H1 (cell line): Measurements from ENCODE around the gene IL2. TPM values are rescaled to one million over a fixed set of nuclear protein-coding genes. Genes with fewer than 3 reads are reported as not detected.

Source experiments
- CTCF ChIA-PET: fragments of 300-600 bp; sonication (Branson Sonifier 250); formaldehyde crosslinking; loops from one replicate; lab custom pipeline; 2021; ENCODE audit not compliant: partially characterized antibody; lab: Charles Lee
- POLR2A ChIA-PET: fragments of 300-600 bp; sonication (Branson Sonifier 250); formaldehyde crosslinking; loops from one replicate; lab custom pipeline; 2021; ENCODE audit warnings: inconsistent platforms; ENCODE audit not compliant: partially characterized antibody; lab: Charles Lee
- DNase-seq, 2 experiments: peaks; one replicate each; pipeline versions ENCODE4 v3.0.0 to v3.0.0-alpha.2; 2010 to 2022; ENCODE audit warnings: low spot score in 2 of 2, low read depth in 1 of 2, mixed read lengths in 1 of 2
- FAIRE-seq: peaks from 2 replicates; lab custom pipeline; 2011; peaks lifted over from hg19 to GRCh38; lab: Jason Lieb, UNC
- H2AFZ ChIP-seq: 2 replicates; pipeline ENCODE4 v1.8.1; 2012; ENCODE audit warnings: low read length, inconsistent platforms
- H2AK5ac ChIP-seq: 2 replicates; pipeline ENCODE4 v1.6.1; 2013; ENCODE audit warnings: low read depth, low read length
- H2BK120ac ChIP-seq: replicated peaks from 2 replicates; pipeline ENCODE3; 2013; ENCODE audit warnings: low read depth, low read length, inconsistent platforms
- H2BK12ac ChIP-seq: 2 replicates; pipeline ENCODE4 v1.6.1; 2013; ENCODE audit warnings: low read depth, low read length
- H2BK15ac ChIP-seq: 2 replicates; pipeline ENCODE4 v1.6.1; 2013; ENCODE audit warnings: low read length
- H2BK20ac ChIP-seq: 2 replicates; pipeline ENCODE4 v1.6.1; 2013; ENCODE audit warnings: low read length
- H2BK5ac ChIP-seq: 2 replicates; pipeline ENCODE4 v1.6.1; 2013; ENCODE audit warnings: low read depth, low read length
- H3K14ac ChIP-seq: 2 replicates; pipeline ENCODE4 v1.6.1; 2013; ENCODE audit warnings: inconsistent platforms; ENCODE audit not compliant: insufficient read length
- H3K18ac ChIP-seq: 2 replicates; pipeline ENCODE4 v1.6.1; 2013; ENCODE audit warnings: low read length; ENCODE audit errors: extremely low read depth
- H3K23ac ChIP-seq: 2 replicates; pipeline ENCODE4 v1.6.1; 2013; ENCODE audit warnings: inconsistent platforms; ENCODE audit not compliant: insufficient read length
- H3K23me2 ChIP-seq: 2 replicates; pipeline ENCODE4 v1.6.1; 2013; ENCODE audit warnings: low read depth, low read length
- H3K27ac ChIP-seq: 2 replicates; pipeline ENCODE4 v1.6.1; 2011; ENCODE audit warnings: low read depth, low read length, inconsistent platforms
- H3K27me3 ChIP-seq, 4 experiments: replicated peaks in 1 of 4; 1 replicate in 1 of 4; 2 replicates in 3 of 4; pipeline versions ENCODE4 v1.6.1 to v1.8.1; 2011 to 2013; ENCODE audit warnings: low read length in 3 of 4, mild to moderate bottlenecking in 3 of 4, inconsistent platforms in 2 of 4, mixed read lengths in 2 of 4, moderate library complexity in 1 of 4; ENCODE audit not compliant: control insufficient read depth in 3 of 4, insufficient read depth in 3 of 4; ENCODE audit errors: extremely low read depth in 1 of 4
- H3K36me3 ChIP-seq, 4 experiments: 2 replicates each; pipeline versions ENCODE4 v1.6.1 to v1.8.1; 2011 to 2013; ENCODE audit warnings: mild to moderate bottlenecking in 4 of 4, low read length in 3 of 4, moderate library complexity in 2 of 4, control low read depth in 1 of 4, inconsistent platforms in 1 of 4; ENCODE audit not compliant: insufficient read depth in 4 of 4, control insufficient read depth in 2 of 4
- H3K4ac ChIP-seq: replicated peaks from 2 replicates; pipeline ENCODE3; 2013; ENCODE audit warnings: low read length, low read depth, mixed read lengths, inconsistent platforms; ENCODE audit not compliant: insufficient read length
- H3K4me1 ChIP-seq, 4 experiments: replicated peaks in 1 of 4; 1 replicate in 1 of 4; 2 replicates in 3 of 4; pipeline versions ENCODE4 v1.6.1 to v1.8.1; 2011 to 2013; ENCODE audit warnings: low read length in 3 of 4, inconsistent platforms in 2 of 4, mixed read lengths in 1 of 4; ENCODE audit not compliant: insufficient read depth in 4 of 4, control insufficient read depth in 3 of 4
- H3K4me2 ChIP-seq, 2 experiments: 2 replicates each; pipeline versions ENCODE4 v1.6.1 to v1.8.1; 2011 to 2013; ENCODE audit warnings: low read depth in 2 of 2, low read length in 2 of 2, control low read depth in 1 of 2, inconsistent platforms in 1 of 2, mild to moderate bottlenecking in 1 of 2; ENCODE audit not compliant: insufficient read depth in 1 of 2
- H3K4me3 ChIP-seq, 4 experiments: fragments of 200-600, 300-600 bp in 1 of 4; sonication (generic), shearing (Covaris generic), sonication (Bioruptor Twin) in 1 of 4; 2 replicates each; pipeline versions ENCODE4 v1.5.1 to v1.8.1; 2011 to 2016; ENCODE audit warnings: low read length in 4 of 4, low read depth in 3 of 4, control low read depth in 2 of 4, inconsistent platforms in 2 of 4, mild to moderate bottlenecking in 2 of 4, mixed read lengths in 1 of 4, moderate library complexity in 1 of 4; ENCODE audit not compliant: insufficient read depth in 2 of 4; ENCODE audit errors: extremely low read depth in 1 of 4
- H3K56ac ChIP-seq: replicated peaks from 2 replicates; pipeline ENCODE3; 2013; ENCODE audit warnings: low read depth, mild to moderate bottlenecking, mixed read lengths, low read length, inconsistent platforms; ENCODE audit not compliant: insufficient read length
- H3K79me1 ChIP-seq: 2 replicates; pipeline ENCODE4 v1.6.1; 2013; ENCODE audit warnings: low read depth, low read length, control low read depth
- H3K79me2 ChIP-seq, 2 experiments: 2 replicates each; pipeline versions ENCODE4 v1.6.1 to v1.8.1; 2012 to 2013; ENCODE audit warnings: low read length in 2 of 2, mild to moderate bottlenecking in 2 of 2, inconsistent platforms in 1 of 2; ENCODE audit not compliant: insufficient read depth in 2 of 2, control insufficient read depth in 1 of 2
- H3K9ac ChIP-seq, 4 experiments: replicated peaks in 1 of 4; 1 replicate in 1 of 4; 2 replicates in 3 of 4; pipeline versions ENCODE4 v1.6.1 to v1.8.1; 2011 to 2013; ENCODE audit warnings: low read depth in 3 of 4, low read length in 3 of 4, control low read depth in 2 of 4, mild to moderate bottlenecking in 2 of 4, moderate library complexity in 2 of 4, inconsistent platforms in 1 of 4; ENCODE audit errors: extremely low read depth in 1 of 4
- H3K9me3 ChIP-seq, 2 experiments: 2 replicates each; pipeline versions ENCODE4 v1.6.1 to v1.8.1; 2012 to 2013; ENCODE audit warnings: mild to moderate bottlenecking in 2 of 2, moderate library complexity in 2 of 2, control low read depth in 1 of 2, inconsistent platforms in 1 of 2, low read depth in 1 of 2, low read length in 1 of 2, mixed read lengths in 1 of 2; ENCODE audit not compliant: insufficient read depth in 2 of 2
- H4K20me1 ChIP-seq, 2 experiments: replicated peaks in 1 of 2; 2 replicates each; pipeline versions ENCODE3 to v1.8.1; 2011 to 2013; ENCODE audit warnings: inconsistent platforms in 2 of 2, low read length in 2 of 2, mild to moderate bottlenecking in 1 of 2; ENCODE audit not compliant: insufficient read depth in 2 of 2, control insufficient read depth in 1 of 2
- H4K5ac ChIP-seq: 2 replicates; pipeline ENCODE4 v1.6.1; 2013; ENCODE audit warnings: low read length, low read depth, mixed read lengths, inconsistent platforms; ENCODE audit not compliant: insufficient read length
- H4K8ac ChIP-seq: 2 replicates; pipeline ENCODE4 v1.8.0; 2013; ENCODE audit warnings: mild to moderate bottlenecking, moderate library complexity, low read length, inconsistent platforms; ENCODE audit not compliant: insufficient read depth; ENCODE audit errors: extremely low read depth
- H4K91ac ChIP-seq: replicated peaks from 2 replicates; pipeline ENCODE3; 2013; ENCODE audit warnings: low read length, mixed read lengths, inconsistent platforms; ENCODE audit not compliant: insufficient read length
- BRCA1 ChIP-seq: IDR thresholded peaks from 2 replicates; pipeline ENCODE4 v1.6.1; 2012; ENCODE audit warnings: low read depth, low read length, improper control_type of control experiment
- CBX5 ChIP-seq: fragments of 300-800, 300-1000 bp; sonication (generic); IDR thresholded peaks from 2 replicates; pipeline ENCODE4 v1.7.1; 2016; ENCODE audit warnings: antibody characterized with exemption, low read length, low read depth
- GABPA ChIP-seq: IDR thresholded peaks from 2 replicates; pipeline ENCODE4 v1.6.1; 2011; ENCODE audit warnings: mild to moderate bottlenecking, low read length, moderate library complexity, borderline replicate concordance; ENCODE audit not compliant: insufficient read depth
- JUN ChIP-seq: IDR thresholded peaks from 2 replicates; pipeline ENCODE4 v1.6.1; 2011; ENCODE audit warnings: low read depth, mild to moderate bottlenecking, improper control_type of control experiment, low read length
- JUND ChIP-seq: IDR thresholded peaks from 2 replicates; pipeline ENCODE4 v1.6.1; 2011; ENCODE audit warnings: mild to moderate bottlenecking, improper control_type of control experiment, low read length
- MAX ChIP-seq: IDR thresholded peaks from 2 replicates; pipeline ENCODE4 v1.6.1; 2012; ENCODE audit warnings: inconsistent platforms
- PHF8 ChIP-seq: fragments of 200-600 bp; sonication (generic); conservative IDR thresholded peaks from 2 replicates; pipeline ENCODE4 v1.7.1; 2012; ENCODE audit warnings: low read depth, mild to moderate bottlenecking, inconsistent platforms, low read length, moderate library complexity
- POLR2AphosphoS5 ChIP-seq: IDR thresholded peaks from 2 replicates; pipeline ENCODE4 v1.6.1; 2011; ENCODE audit warnings: low read depth, low read length
- RFX5 ChIP-seq: IDR thresholded peaks from 2 replicates; pipeline ENCODE4 v1.6.1; 2011; ENCODE audit warnings: low read depth, low read length, improper control_type of control experiment, borderline replicate concordance
- WGBS, 2 experiments: shearing (Covaris generic) in 1 of 2; methylation state at CpG; one replicate each; pipeline versions ENCODE4 v1.1.6 to v1.1.7; 2013 to 2015; ENCODE audit warnings: low lambda C conversion rate in 2 of 2, mixed read lengths in 2 of 2, inconsistent platforms in 1 of 2, low coverage in 1 of 2, missing lambda C conversion rate in 1 of 2; ENCODE audit not compliant: insufficient replicate concordance in 2 of 2, insufficient coverage in 1 of 2, insufficient read length in 1 of 2; ENCODE audit errors: extremely low coverage in 1 of 2, missing lambda C conversion rate in 1 of 2; 5-methylcytosine and 5-hydroxymethylcytosine counted together
- polyA plus RNA-seq, 7 experiments: library from polyadenylated mRNA; depleted of rRNA in 3 of 7; stranded (reverse) in 5 of 7; unstranded in 2 of 7; fragments of >200 nt in 5 of 7; fragments of 200-250 nt in 2 of 7; gene quantifications; 1 replicate in 5 of 7; 2 replicates in 1 of 7; 4 replicates in 1 of 7; pipeline versions ENCODE4 v1.2.1 to v1.2.3, GENCODE V29; 2011 to 2013; ENCODE audit warnings: missing spikeins in 2 of 7, mixed read lengths in 2 of 7
- total RNA-seq: library from RNA; stranded (reverse); fragmentation: NEBNext Ultra II Directional; extraction: Animal tissue kit (Norgen Biotek cat#: 25700); gene quantifications from 2 replicates; pipeline ENCODE4 v1.2.1, GENCODE V29; 2021
- TF ChIP-seq, protein P1 (sequence below): IDR thresholded peaks from 2 replicates; pipeline ENCODE4 v1.6.1; 2012; ENCODE audit warnings: low read length, inconsistent platforms
- TF ChIP-seq, protein P2 (sequence below): IDR thresholded peaks from 2 replicates; pipeline ENCODE4 v1.6.1; 2011; ENCODE audit warnings: low read depth, mild to moderate bottlenecking, low read length; ENCODE audit not compliant: insufficient read depth

The IL2 gene
- total and polyA plus RNA-seq, 2 of the 8 experiments (the other 6 are each of a cell fraction or from before 2014, with no cell fraction given), result not detected

DNA sequence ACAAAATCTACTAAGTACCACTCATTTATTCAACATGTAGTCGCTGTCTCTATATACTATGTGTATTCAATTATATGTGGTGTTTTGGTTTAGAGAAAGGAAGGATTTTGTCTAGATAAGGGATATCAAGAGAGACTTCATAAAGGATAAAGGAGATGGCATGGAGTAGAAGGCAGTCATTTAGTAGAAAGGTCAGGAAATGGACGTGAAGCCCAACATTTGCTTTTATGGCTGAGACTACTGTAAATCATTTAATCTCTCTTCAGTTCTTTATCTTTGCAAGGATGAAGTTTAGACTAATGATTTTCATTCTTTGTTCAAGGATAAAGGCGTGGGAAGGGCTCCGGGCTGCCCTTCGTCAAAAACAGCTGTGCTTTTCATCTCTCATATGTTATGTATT is 25.2 kb downstream of the IL2 start:
- Histone ChIP-seq H3K4me2 (no peak overlapping the region), H3K79me1 (no peaks in the 10 kb centered on the region), H3K18ac (no peak overlapping the region), H4K5ac (no peak overlapping the region), H2AK5ac (no peak overlapping the region), H3K4ac (no peak overlapping the region), H3K14ac (no peak overlapping the region), H2BK120ac (no peak overlapping the region), H3K27me3 (no peaks in the 10 kb centered on the region), H4K8ac (no peak overlapping the region), H2BK15ac (no peak overlapping the region), H4K91ac (no peak overlapping the region), H3K23me2 (no peaks in the 10 kb centered on the region), H3K9ac (no peak overlapping the region), H2BK12ac (no peak overlapping the region), H3K9me3 (no peaks in the 10 kb centered on the region), H2AFZ (no peak overlapping the region), H3K36me3 (no peaks in the 10 kb centered on the region), H2BK20ac (no peak overlapping the region), H3K79me2 (no peaks in the 10 kb centered on the region), H4K20me1 (no peaks in the 10 kb centered on the region), H3K27ac (no peak overlapping the region), H3K4me1 (no peaks in the 10 kb centered on the region), H2BK5ac (no peak overlapping the region), H3K4me3 (no peak overlapping the region), H3K23ac (no peak overlapping the region), H3K56ac (no peak overlapping the region)
- DNase-seq (no peak), FAIRE-seq (no peak)
- ChIA-PET CTCF (no interaction called here), POLR2A (no interaction called here)
- WGBS, 2 experiments, result 86% methylated on average over 5 of the region's 5 CpGs; no CpG with 5 or more reads in 1 of the 2 experiments
- TF ChIP-seq GABPA, result no peak
- TF ChIP-seq POLR2AphosphoS5, result no peak
- TF ChIP-seq, protein P1, sequence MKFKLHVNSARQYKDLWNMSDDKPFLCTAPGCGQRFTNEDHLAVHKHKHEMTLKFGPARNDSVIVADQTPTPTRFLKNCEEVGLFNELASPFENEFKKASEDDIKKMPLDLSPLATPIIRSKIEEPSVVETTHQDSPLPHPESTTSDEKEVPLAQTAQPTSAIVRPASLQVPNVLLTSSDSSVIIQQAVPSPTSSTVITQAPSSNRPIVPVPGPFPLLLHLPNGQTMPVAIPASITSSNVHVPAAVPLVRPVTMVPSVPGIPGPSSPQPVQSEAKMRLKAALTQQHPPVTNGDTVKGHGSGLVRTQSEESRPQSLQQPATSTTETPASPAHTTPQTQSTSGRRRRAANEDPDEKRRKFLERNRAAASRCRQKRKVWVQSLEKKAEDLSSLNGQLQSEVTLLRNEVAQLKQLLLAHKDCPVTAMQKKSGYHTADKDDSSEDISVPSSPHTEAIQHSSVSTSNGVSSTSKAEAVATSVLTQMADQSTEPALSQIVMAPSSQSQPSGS, result no peak
- TF ChIP-seq MAX, result no peak
- no peak for TF ChIP-seq BRCA1
- TF ChIP-seq, protein P2, sequence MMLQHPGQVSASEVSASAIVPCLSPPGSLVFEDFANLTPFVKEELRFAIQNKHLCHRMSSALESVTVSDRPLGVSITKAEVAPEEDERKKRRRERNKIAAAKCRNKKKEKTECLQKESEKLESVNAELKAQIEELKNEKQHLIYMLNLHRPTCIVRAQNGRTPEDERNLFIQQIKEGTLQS, result no peak
- no peak for TF ChIP-seq JUN
- no peak for TF ChIP-seq RFX5
- TF ChIP-seq PHF8, result no peak
- TF ChIP-seq JUND, result no peak
- no peak for TF ChIP-seq CBX5
